GM23338 (cell line): ENCODE measurements around the gene OR10AD1.

Experiments used
- EZH2 ChIP-seq: fragments of 200-600 bp; sonication (generic); IDR thresholded peaks from one replicate; pipeline ENCODE4 v1.8.0; 2017; ENCODE audit warnings: antibody characterized with exemption, mild to moderate bottlenecking, low read depth; ENCODE audit not compliant: unreplicated experiment
- EZH2phosphoT487 ChIP-seq: fragments of 200-600 bp; sonication (generic); IDR thresholded peaks from one replicate; pipeline ENCODE4 v1.8.1; 2018; ENCODE audit warnings: antibody characterized with exemption; ENCODE audit not compliant: unreplicated experiment
- JUNB ChIP-seq: IDR thresholded peaks from one replicate; pipeline ENCODE4 v1.6.1; 2016; ENCODE audit warnings: antibody characterized with exemption; ENCODE audit not compliant: unreplicated experiment
- ZNF114 ChIP-seq: fragments of 250-450 bp; sonication (Bioruptor Pico); IDR thresholded peaks from 2 replicates; pipeline ENCODE4 v1.5.0; 2020; ENCODE audit warnings: mild to moderate bottlenecking, moderate library complexity
- TF ChIP-seq, protein P1 (sequence below), 2 experiments: fragments of 200-600 bp in 1 of 2; sonication (generic) in 1 of 2; conservative IDR thresholded peaks; 2 replicates each; pipeline versions ENCODE4 v1.5.1 to v1.6.1; 2016 to 2017; ENCODE audit warnings: antibody characterized with exemption in 2 of 2, low read depth in 2 of 2, mild to moderate bottlenecking in 2 of 2, moderate library complexity in 1 of 2
- TF ChIP-seq, protein P2 (sequence below): IDR thresholded peaks from 2 replicates; pipeline ENCODE4 v1.6.1; 2016; ENCODE audit warnings: antibody characterized with exemption
- TF ChIP-seq, protein P3 (sequence below): IDR thresholded peaks from one replicate; pipeline ENCODE4 v1.6.1; 2018; ENCODE audit warnings: antibody characterized with exemption; ENCODE audit not compliant: unreplicated experiment

DNA sequence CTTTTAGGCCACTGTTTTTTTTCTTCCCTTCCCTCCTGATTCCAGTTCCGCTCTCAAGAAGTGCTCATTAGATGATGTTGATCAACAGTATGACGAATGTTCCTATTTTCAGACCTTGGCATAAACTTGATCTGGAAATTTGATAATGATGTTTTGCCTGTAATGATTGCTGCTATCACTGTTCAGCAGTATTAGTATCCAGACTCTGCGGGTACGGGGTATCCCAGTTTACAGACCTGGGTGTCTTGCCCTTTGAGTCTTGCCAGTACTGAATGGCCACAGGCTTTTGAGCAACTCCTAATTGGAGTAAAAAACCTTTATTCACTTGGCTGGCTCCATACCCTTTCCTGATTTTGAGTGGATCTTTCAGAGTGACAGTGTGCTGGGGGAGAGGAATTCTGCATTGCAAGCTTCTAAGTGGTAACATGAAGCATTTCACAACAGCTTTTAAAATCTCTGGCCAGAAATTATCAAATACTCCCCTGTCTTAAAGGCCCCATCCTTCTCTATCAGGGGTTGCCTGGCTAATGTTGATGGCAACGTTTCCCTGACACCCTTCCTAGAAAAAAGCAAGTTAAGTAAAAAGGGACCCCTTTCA lies 39.8 kb downstream of the OR10AD1 start:
- TF ChIP-seq, protein P1, sequence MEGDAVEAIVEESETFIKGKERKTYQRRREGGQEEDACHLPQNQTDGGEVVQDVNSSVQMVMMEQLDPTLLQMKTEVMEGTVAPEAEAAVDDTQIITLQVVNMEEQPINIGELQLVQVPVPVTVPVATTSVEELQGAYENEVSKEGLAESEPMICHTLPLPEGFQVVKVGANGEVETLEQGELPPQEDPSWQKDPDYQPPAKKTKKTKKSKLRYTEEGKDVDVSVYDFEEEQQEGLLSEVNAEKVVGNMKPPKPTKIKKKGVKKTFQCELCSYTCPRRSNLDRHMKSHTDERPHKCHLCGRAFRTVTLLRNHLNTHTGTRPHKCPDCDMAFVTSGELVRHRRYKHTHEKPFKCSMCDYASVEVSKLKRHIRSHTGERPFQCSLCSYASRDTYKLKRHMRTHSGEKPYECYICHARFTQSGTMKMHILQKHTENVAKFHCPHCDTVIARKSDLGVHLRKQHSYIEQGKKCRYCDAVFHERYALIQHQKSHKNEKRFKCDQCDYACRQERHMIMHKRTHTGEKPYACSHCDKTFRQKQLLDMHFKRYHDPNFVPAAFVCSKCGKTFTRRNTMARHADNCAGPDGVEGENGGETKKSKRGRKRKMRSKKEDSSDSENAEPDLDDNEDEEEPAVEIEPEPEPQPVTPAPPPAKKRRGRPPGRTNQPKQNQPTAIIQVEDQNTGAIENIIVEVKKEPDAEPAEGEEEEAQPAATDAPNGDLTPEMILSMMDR (conservative IDR thresholded peaks at IDR 0.05; ENCODE audit: low read depth in 2 of 2): no peak
- TF ChIP-seq, protein P2, sequence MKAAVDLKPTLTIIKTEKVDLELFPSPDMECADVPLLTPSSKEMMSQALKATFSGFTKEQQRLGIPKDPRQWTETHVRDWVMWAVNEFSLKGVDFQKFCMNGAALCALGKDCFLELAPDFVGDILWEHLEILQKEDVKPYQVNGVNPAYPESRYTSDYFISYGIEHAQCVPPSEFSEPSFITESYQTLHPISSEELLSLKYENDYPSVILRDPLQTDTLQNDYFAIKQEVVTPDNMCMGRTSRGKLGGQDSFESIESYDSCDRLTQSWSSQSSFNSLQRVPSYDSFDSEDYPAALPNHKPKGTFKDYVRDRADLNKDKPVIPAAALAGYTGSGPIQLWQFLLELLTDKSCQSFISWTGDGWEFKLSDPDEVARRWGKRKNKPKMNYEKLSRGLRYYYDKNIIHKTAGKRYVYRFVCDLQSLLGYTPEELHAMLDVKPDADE: no peak
- TF ChIP-seq JUNB (no peak), EZH2 (no peak), EZH2phosphoT487 (no peak), ZNF114 (CRISPR knock-in tag) (no peak)
- TF ChIP-seq, protein P3, sequence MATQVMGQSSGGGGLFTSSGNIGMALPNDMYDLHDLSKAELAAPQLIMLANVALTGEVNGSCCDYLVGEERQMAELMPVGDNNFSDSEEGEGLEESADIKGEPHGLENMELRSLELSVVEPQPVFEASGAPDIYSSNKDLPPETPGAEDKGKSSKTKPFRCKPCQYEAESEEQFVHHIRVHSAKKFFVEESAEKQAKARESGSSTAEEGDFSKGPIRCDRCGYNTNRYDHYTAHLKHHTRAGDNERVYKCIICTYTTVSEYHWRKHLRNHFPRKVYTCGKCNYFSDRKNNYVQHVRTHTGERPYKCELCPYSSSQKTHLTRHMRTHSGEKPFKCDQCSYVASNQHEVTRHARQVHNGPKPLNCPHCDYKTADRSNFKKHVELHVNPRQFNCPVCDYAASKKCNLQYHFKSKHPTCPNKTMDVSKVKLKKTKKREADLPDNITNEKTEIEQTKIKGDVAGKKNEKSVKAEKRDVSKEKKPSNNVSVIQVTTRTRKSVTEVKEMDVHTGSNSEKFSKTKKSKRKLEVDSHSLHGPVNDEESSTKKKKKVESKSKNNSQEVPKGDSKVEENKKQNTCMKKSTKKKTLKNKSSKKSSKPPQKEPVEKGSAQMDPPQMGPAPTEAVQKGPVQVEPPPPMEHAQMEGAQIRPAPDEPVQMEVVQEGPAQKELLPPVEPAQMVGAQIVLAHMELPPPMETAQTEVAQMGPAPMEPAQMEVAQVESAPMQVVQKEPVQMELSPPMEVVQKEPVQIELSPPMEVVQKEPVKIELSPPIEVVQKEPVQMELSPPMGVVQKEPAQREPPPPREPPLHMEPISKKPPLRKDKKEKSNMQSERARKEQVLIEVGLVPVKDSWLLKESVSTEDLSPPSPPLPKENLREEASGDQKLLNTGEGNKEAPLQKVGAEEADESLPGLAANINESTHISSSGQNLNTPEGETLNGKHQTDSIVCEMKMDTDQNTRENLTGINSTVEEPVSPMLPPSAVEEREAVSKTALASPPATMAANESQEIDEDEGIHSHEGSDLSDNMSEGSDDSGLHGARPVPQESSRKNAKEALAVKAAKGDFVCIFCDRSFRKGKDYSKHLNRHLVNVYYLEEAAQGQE: no peak
